ENCODE data around the gene ASS1.

The ASS1 gene

DNA sequence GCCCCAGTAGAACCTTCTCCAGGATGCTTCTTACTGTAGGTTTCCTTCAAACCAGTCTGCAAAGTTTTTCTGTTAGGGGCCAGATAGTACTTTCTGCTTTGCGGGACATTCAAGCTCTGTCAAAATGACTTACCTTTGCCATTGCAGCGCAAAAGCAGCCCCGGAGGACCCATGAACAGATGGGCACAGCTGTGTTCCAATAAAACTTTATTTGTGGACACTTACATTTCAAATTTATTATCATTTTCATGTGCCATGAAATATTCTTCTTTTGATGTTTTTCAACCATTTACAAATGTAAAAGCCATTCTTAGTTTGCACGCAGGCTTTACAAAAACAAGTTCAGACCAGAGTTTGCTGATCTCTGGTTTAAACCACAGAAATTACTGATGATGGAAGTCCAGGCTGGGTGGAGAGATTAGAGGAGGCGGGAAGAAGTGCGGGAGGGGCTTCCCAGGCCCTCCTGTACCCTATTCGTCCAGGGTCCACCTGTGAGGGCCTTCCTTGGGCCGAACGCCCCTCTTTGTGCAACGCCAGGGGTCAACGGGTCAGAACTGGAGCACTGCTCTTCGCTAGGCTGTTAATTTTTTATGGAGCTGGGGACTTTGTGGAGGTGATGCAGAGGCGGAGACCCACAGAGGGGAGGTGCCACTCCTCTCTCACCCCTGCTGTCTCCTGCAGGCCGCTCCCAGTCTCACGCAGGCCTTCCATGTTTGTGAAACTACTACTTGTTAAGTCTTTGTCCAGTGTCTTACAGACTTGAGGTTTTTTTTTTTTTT lies 7.6 kb upstream of the ASS1 start:
- DNase-seq, result no peak

GRCh38 chr9:130438382-130438981 lies 6.3 kb upstream of the ASS1 start:
- no peak for DNase-seq

DNA sequence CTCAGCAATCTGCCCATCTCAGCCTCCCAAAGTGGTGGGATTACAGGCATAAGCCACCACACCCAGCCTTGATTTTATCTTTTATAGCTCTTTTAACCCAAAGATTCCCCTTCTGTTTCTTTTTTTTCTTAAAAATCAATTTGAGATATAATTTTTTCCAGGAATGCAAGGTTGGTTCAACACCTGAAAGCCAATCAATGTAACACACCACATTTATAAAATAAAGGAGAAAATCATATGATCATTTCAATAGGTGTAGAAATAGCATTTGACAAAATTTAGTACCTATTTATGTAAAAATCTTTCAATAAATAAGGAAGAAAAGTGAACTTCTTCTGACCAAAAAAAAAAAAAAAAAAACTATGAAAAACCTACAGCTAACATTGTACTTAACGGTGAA lies 3.7 kb upstream of the ASS1 start:
- DNase-seq, result no peak

GRCh38 chr9:130442746-130443455 lies 1.9 kb upstream of the ASS1 start:
- DNase-seq, result no peak

DNA sequence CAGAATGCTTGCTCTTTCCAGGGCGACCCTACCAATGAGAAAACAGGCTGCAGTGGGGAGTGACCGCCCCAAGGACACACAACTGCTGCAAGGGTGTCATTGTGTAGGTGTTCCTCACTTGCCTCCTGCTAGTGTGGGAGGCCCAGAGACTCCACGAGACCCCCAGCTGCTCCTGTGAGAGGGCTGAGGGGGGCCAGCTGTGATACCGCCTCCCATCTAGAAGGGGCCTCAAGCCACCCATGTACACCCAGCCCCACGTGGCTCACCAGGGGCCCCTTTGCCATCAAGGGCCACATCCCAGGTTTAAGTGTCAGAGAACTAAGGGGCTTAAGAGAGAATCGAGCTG lies 1.3 kb upstream of the ASS1 start:
- no peak for DNase-seq

GRCh38 chr9:130443840-130444492 lies 795 bp upstream of the ASS1 start:
- DNase-seq, result no peak

DNA sequence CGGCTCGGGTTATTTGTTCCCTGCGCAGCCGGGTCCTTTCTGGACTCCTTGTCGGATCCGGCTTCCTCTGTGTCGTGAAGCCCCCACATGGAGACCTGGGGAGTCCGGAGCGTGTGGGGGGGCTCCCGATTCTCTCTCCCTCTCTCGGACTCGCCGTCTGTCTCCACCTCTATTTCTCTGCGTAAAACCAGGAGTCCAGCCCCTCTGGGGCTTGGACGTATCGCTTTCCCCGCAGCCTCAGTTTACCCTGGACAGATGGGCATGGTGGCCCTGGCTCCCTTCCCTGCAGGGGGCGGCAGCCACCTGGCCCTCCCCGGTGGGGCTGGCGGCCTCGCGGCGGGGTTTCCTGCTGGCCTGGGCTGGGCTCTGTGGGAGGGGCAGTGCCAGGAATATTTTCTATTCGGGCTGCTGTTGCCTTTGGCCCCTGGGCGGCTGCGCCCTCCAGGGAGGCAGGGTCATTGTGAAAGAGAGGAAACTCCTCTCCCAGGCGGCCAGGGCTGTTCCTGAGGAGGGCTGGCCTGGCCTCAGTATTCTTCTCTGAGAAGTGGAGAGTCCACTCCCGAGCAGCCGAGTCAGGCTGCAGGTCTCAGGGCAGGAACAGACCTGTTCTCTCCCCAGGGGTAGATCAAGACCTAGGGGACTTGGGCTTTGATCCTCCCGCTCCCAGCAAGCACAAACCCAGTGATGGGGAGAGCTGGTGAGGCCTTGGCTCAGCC lies 665 bp downstream of the ASS1 start:
- DNase-seq, result no peak

DNA sequence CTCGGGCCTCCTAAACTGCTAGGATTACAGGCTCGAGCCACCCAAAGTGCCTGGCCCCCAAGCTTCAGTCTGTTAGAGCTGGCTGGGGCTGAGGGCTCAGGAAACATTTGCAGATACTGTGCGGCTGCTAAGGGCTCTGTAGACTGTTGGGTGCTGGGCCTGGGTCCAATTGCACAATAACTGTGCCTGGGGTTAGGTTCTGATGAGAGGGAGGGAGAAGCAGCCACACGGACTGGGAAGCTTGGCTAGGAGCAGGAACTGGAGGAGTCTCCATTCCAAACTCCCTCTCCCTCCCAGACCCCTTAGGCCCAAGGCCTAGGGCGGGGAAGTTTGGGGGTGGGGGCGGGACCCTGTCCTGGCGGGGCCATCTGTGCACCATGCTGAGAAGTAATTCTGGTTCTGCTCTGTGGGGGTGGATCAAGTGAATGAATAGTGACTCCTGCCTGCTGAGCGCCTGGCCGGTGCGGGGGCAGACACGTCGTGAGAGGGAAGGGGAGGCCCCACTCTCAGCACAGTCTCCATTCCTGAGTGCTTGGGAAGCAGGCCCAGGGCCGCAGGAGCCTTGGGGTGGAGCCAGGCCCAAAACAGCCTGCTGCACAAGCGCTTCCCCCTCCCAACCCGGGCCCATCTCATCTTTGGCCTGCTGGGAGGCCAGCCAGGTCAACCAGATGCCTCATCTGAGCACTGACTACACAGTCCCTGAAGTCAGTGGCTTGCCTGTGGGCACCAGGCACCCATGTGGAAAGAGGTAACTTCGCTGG lies 1.5 kb downstream of the ASS1 start:
- no peak for DNase-seq

DNA sequence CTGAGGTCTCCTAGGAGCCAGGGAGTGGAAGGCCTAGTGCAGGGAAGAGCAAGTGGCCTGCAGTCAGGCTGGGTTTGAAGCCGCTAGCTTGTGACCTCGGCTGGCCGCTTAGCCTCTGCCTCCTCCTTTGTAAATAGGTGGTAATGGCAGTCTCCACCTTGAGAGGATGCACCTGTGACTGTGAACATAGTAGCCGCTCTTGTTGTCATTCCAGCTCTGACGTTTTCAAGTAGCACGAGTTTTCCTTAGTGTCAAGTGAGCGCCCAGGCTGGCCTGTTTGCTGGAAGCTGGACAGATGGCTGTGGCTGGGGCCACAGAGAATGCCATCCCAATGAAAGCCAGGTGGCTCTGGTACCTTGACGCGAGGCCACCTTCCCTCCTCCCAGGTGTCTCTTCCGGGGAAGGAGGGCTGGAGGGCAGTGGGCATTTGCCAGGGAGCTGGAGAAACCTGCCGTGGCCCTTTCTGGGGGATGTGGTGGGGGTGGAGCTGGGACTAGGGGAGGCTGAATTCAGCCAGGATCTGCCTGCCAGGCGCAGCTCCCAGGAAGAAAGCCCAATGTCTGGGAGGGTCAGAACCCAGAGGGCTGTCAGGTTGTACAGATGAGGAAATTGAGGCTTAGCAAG lies 2.5 kb downstream of the ASS1 start:
- no peak for DNase-seq

GRCh38 chr9:130448035-130448624 lies 3.4 kb downstream of the ASS1 start:
- DNase-seq, result no peak

- no peak for DNase-seq
Observed at GRCh38 chr9:130448771-130449603, 4.2 kb downstream of the ASS1 start.

DNA sequence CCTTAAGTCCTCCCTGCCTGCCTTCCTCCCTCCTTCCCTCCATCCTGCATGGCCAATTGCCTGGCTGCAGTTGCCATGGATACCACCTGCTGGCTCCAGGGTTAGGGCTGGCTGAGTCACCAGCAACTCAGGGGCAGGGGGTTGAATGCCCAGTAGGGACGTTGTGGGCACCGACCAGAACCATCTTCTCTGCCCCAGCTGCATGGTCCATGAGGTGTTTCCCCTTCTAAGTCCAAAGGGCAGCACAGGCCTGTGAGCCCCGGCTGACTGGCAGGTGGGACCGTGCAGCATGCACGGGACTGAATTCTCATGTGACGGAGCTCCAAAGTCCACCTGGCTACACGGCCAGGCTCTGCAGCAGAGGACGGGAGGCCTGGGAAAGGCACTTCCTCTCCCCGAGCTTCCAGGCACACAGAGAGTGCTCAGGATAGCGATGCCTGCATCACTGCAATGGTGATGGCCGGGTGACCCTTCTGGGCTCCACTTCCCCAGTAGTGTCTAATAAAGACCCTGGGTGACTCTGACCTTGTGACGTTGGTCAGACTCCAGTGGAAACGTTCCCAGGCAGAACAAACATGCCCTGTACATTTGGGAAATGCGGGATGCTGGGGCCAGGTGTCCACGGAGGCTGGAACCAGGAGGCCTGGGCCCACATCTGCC lies 5.7 kb downstream of the ASS1 start:
- no peak for DNase-seq

- no peak for DNase-seq
Observed at GRCh38 chr9:130451004-130451390, 6.2 kb downstream of the ASS1 start.

DNA sequence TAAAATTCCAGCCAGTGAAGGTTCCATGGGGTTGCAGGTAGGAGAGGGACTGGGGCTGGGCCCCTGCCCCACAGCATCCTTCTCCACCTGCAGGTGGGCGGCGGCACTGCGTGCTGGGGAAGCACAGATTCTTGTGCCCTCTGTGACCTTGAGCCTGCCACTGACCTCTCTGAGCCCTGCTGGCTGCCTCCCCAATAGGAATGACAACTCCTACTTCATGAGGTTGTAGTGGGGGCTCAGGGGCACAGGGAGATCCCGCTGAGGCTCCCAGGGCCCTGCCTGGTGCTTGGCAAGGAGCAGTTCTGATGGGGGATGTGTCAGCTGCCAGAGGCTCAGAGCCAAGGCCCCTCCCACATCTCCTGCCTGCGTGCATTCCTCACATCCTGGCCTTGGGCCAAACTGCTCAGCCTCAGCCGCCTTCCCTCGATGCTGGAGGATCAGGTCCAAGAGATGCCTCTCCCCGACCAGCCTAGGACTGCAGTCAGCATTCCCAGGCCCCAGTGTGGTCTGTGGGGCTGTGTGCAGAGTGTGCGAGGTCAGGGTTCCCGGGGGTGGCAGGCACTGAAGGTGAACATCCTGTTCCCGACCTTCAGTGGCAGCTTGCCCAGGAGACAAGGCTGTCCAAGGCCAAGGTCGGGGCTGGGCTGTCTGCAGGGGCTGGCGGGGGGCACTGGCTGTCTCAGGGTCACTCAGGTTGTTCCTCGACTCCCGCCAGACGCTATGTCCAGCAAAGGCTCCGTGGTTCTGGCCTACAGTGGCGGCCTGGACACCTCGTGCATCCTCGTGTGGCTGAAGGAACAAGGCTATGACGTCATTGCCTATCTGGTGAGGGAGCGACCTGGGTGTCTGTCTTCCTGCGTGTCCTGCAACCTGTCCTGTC lies 7.0 kb downstream of the ASS1 start:
- DNase-seq, result no peak

GRCh38 chr9:130452835-130453234 lies 8.1 kb downstream of the ASS1 start:
- no peak for DNase-seq

DNA sequence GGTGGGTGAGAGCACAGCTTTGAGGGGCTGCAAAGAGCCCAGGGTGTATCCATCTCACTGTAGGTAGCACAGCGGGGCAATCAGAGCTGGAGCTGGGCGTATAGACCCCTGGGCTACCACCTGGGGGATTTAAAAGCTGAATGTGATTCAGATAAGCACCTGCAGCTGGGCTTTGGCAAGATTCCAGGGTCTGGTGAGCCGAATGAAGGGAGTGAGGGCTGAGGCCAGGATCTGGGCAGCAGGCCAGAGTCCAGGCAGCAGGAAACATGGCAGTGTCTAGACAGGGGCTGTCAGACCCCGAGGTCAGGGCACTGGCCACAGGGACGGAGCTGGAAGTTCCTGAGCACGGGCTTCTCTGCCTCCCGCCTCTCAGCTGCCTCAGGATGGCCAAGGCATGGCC lies 8.7 kb downstream of the ASS1 start:
- no peak for DNase-seq

DNA sequence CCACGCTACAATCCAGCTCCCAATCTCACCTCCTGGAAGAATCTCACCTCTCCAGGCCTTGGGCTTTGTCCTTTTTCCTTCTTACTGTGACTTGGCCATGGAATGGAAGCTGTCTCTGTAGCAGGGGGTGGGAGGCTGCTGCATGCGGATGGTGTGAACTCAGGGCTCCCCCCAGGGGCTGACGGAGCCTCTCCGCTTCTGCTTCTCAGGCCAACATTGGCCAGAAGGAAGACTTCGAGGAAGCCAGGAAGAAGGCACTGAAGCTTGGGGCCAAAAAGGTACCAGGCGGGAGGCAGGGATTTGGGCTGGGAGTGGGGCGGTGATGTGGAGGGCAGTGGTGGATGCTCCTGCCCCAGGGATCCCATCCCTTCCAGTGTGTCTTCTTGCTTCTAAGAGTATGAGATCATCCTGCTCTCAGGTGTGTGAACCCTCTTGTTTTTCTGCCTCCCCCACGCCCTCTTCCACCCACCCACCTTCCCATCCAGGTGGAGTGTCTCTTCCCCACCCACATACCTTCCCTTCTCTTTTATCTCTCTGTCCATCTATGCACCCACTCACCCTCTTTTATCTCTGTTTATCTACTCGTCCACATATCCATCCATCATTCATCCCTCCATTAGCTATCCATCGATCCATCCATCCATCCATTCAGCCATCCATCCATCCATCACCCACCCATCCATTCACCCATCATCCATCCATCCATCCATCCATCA lies 9.5 kb downstream of the ASS1 start:
- DNase-seq, result no peak

- no peak for DNase-seq
Observed at GRCh38 chr9:130454812-130455325, 10.1 kb downstream of the ASS1 start.

Data from CD4-positive, alpha-beta T cell treated with Interferon alpha-2 for 1 hour (primary cell).